C1 segment of cervical spinal cord (tissue), 14 donors: ENCODE results near the gene GSTO2.
A peak's percentile ranks its signal among the peaks of the same experiment; 100 is the strongest.

Experiments
- DNase-seq, 14 donors: peaks; one replicate each; lab custom pipeline; 2025; lab: John Stamatoyannopoulos, UW

The GSTO2 gene

DNA sequence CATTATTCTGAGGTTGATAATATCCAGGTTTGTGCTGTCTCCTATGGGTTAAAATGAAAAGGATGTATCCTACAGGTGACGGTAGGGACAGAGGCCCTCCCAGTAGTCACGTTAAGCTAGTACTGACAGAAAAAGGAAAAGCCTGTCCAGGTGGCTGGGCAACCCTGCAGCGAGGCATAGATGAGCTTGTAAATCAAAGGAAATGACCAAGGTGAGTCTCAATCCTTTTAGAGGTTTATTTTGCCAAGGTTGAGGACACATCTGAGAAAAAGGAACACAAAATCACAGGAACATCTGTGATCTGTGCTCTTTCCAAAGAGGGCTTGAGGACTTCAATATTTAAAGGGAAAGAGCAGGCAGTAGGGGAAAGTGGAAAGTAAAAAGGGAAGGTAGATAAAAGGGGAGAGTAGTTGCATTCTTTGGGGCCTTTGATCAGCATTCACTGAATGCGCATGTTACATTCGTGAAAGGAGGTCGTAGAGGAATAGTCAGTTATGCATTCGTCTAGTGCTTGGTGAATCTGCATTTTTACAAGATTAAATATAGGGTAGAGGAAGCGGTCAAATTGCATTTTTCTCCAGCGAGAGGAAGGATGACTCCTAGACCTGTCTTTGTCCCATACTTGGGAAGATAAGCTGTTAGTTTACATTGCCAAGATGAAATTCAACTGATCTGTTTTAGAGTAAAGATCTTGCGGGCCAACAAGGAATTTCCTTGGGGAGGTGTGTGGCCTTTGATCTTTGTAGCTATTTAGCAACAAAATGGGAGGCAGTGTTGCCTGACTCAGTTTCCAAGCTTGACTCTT is 15.2 kb upstream of the GSTO2 start:
- DNase-seq, result no peak

DNA sequence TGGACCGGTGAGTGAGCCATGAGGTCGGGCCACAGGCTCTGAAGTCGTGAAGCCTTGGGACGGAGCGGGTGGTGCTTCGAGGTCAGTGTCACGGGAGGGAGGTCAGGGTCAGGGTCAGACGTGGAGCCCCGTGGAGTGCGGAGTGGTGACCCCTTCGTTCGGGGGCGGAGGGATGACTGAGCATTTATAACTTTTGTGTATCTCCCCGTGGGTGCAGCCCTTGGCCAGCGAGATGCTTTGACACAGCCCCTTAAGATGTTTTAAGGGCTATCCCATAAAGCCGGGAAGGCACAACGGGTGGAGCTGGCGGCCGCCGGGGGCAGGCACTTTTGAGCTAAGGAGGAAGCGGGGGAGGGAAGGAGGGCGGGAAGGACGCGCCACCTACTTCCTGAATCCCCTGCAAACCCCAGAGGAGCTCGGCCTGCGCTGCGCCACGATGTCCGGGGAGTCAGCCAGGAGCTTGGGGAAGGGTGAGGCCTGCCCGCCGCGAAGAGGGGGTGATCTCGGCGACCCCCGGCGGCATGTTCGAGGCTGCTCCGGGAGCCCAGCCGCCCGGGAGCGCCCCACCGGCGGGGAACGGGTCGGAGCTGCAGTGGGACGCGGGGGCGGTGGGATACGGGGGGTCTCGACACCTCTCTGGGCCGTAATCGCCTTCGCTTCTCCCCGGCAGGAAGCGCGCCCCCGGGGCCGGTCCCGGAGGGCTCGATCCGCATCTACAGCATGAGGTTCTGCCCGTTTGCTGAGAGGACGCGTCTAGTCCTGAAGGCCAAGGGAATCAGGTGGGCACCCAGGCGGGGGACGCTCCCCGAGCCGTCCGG is 14.3 kb upstream of the GSTO2 start, which contains the start of gene GSTO1:
TSS of gene GSTO1 (plus strand) at position 400 of the 818 bp plus-strand sequence. CDS start at position 437, 37 bp downstream.
- DNase-seq, result peak in 12 of 14 donors; percentile 37 to 77 (median 58)

DNA sequence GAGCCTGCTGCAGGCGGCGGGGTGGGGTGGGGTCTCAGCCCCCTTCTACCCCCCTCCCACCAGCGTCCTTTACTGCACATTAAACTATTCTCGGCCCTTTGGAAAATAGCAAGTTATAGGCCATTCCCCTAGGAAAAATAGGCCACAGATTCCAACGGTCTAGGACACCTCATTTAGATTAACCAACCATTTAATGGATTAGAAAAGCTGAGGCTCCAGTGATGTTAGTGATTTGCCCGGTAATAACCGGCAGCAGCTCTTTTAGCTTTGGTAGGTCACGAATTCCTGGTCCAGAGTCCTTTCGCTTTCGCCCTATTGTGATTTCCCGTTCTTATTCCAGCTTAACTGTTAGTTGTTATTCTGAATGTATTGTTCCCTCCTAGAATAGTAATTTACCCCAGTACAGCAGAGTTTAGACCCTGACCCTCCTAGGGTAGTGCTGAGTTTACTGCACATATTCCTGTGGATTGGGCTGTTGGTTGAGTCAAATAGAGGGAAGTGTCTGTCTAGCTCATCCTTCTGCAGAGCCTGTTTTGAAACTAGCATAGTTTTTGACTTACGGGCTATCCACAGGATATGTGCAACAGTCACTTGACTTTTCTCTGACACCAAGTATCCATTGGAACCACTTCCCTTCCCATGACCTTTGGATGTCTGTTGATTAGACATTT is 13.5 kb upstream of the GSTO2 start:
- peak in 7 of 14 donors; percentile 21 to 54 (median 40) for DNase-seq

DNA sequence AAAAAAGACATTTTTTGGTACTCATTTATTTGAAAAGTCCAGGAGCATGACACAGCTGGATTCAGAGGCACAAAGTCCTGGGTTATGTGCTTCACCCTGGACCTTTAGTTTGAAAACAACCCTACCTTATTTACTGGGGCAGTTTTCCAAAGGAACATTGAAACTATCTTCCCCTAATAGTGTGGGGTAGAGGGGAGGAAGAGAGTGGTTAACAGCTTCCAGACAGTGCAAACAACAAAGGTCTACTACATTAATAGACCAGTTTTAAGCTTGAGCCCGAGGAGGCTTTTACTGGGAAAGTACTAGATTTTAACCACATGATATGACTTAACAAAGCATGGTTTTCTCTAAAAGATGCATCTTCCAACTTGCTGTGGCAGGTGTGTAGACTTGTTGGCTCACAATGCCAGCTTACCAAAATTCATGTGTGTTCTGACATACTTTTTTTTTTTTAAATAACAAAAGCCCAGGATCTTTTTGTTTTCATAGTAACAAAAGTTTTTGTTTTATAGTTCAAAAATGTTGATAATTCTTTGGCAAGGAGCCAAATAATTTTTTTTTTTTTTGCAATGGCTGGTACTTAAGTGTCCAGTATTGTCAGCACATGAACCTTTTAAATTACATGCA is 12.5 kb upstream of the GSTO2 start:
- peak in 1 of 14 donors; percentile 23 for DNase-seq

DNA sequence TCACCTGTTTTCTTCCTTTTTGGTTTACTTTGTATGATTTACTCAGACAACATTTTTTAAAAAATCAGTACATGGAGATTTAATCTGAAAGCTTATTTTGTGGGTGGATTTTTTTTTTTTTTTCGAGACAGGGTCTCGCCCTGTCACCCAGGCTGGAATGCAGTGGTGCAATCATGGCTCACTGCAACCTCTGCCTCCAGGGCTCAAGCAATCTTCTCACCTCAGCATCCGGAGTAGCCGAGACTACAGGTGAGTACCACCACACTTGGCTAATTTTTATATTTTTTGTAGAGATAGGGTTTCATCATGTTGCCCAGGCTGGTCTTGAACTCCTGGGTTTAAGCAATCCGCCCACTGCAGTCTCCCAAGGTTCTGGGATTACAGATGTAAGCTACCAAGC is 11.7 kb upstream of the GSTO2 start:
- no peak for DNase-seq

DNA sequence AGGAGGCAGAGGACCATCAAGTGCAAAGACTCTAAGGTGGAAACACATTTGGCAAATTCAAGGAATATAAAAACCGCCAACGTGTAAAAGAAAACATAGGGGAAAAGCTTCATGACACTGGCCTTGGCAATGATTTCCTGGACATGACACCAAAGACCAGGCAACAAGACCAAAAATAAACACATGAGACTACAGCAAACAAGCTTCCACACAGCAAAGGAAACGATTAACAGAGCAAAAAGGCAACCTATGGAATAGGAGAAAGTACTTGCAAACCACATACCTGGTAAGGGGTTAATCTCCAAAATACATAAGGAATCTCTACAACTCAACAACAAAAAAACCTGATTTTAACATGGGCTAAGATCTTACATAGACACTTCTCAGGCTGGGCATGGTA is 10.8 kb upstream of the GSTO2 start:
- DNase-seq, result no peak

DNA sequence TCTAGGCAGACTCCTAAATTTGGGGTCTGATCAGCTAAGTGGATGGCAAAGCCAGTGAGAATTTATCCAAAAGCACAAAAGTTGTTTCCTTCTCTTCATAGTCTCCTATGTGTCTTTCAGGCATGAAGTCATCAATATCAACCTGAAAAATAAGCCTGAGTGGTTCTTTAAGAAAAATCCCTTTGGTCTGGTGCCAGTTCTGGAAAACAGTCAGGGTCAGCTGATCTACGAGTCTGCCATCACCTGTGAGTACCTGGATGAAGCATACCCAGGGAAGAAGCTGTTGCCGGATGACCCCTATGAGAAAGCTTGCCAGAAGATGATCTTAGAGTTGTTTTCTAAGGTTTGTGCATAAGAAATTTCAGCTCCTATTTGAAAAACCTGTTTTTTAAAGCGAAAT is 9.5 kb upstream of the GSTO2 start:
- DNase-seq, result no peak

DNA sequence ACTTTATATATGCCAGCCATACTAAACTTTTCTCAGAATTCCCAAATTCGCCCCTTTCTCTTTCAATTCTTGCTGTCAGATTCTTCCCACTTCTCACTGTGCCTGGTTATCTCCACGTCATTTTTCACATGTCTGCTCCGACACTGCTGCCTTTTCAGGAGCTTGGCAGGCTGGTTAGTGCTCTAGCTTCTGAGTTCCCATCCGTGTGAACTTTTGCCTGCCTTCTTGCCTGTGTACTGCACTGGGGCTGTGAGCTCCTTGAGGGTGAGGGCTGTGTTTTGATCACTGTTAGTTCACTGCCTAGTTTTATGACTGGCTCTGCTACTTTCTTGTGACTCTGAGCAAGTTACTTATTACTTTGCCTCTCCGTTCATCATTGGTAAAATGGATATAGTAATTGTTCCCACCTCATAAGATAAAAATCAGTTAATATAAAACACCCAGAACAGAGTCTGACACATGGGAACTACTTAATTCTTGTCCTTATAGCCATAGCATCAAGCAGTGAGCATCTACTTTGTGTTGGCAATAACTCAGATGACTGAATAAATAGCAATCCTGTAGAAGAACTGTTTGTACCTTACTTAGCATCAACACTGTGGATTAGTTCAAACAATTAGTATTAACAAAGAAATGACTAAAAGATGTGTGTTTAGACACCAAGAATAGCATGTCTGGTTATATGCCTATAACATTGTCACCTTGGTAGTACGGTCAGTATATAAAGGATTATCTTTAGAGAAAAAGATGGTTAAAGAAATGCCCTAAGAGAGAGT is 8.8 kb upstream of the GSTO2 start:
- no peak for DNase-seq

DNA sequence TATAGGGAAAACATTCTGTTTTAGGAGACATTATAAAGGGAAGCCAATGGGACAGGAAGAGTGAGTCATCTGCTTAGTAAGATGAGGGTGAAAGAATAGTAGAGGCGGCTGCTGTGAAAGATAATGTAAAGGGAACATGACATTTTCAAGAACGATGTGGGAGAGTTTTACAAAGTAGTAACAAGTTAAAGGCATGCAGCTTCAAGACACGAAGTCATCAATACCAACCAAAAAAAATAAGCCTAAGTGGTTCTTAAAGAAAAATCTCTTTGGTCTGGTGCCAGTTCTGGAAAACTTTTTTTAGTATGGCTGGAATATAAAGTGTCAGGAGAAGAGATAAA is 8.2 kb upstream of the GSTO2 start:
- no peak for DNase-seq

DNA sequence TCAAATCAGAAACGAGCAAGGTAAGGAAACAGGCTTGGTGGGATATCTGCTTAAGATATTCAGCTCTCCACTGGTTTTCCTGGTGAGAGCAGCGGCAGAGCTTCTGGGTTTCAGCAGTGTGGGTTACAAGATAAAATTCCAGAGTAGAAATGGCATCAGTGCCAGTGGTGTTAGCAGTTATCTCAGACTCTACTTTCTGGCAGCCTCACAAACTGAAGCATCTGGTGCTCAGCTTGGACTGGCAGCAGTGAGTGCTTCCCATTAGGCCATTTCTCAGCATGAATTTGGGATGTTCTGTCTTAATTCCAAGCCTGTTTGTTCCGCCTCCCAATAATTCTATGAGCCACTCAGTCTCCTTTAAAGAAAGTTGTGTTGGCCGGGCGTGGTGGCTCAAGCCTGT is 6.9 kb upstream of the GSTO2 start:
- DNase-seq, result peak in 1 of 14 donors; percentile 83

DNA sequence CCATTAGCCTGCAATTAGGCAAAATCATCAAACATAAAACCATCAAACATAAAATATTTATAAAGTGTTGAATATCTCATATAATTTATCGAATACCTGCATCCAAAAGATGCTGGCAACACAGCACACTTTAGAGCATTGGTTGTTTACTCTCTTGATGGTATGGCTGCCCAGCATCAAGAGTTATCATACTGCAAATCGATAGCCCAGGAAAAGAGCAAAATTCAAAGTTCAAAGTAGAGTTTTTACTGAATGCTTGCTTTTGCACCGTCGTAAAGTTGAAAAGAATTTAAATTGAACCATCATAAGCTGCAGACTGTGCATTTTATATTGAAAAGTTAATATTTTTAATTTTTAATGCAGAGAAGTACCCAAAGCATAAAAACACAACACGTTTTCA is 4.2 kb upstream of the GSTO2 start:
- DNase-seq, result no peak

DNA sequence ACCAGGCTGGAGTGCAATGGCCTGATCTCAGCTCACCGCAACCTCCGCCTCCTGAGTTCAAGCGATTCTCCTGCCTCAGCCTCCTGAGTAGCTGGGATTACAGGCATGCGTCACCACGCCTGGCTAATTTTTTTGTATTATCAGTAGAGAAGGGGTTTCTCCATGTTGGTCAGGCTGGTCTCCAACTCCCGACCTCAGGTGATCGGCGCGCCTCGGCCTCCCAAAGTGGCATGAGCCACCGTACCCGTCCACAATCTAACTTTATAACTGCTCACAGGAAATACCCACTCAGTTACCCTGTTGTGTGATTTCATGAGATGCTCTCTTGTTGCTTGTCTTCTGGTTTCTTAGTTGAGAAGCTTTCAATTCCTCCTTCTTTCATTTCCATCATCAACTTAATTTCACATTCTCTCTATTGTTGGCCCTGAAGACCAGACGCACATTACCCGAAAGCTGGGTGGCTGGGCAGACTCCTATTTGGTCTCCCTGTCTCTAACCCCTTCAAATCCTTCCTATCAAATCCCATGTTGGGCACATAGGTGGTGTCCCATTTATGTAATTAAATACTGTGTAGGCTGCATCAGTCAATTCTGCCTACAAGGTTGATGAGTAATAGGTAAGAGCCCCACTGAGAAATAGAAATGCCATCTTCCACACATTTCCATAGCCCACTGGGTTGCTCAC is 1.1 kb upstream of the GSTO2 start:
- DNase-seq, result no peak

DNA sequence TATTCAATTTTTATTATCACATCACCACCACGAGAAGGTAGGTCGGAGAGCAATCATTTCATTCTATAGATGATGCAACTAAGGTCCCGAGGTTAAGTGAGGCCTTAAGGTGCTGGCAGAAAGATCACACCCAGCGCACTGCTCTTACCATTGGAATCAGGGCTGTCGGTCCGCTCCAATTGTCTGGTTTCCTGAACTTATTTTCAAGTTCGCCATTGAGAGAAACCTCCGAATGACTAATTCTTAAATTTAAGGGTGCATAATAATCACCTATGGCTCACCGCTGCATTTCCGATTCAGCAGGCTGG is 625 bp upstream of the GSTO2 start:
- no peak for DNase-seq

DNA sequence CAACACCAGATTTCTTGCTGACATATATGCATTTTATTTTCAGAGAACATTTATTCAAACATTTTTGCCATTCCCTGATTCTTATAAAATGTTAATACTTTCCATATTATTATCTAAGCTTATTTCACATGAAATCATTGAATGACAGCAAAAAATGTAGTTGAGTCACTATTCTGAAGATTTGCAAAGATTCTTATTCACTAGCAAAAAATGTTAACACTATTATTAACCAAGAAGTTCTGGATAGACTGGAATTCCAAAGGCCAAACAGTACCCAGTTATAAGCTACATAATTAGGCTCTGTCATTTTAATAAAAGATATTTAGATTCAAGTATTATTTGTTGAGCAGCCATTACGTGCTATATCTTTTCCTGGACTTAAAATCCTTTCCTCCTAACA is 4.3 kb downstream of the GSTO2 start:
- DNase-seq, result no peak

DNA sequence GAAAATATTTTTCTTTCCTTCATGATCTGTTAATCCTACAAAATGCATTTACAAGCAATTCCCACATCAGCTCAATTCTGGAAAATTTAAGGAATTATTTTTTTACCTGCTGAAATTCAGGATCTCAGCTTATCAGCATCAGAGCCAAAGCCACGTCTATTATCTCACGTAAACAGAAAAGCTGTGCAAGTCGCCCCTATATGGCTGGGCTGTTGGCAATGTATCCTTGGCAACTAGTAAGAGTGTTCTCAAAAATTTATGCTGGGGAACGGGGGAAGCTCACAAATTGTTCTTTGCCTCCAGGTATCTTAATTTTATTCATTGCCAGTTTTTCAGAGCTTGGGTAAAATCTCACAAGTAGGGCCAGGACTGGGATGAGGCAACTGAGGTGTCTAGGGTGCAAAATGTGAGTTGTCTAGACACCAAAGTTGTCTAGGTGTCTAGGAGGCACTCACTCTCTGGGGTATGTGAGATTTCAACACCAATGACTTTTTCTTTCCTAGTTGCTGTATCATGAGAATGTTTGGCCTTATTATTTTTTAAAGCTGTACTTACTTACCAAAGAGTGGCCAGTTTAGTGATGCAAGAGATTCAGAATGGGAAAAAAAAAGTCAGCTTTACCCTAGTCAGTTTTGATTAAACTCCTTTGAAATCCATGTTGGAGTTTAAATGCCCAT is 5.1 kb downstream of the GSTO2 start:
- DNase-seq, result no peak

DNA sequence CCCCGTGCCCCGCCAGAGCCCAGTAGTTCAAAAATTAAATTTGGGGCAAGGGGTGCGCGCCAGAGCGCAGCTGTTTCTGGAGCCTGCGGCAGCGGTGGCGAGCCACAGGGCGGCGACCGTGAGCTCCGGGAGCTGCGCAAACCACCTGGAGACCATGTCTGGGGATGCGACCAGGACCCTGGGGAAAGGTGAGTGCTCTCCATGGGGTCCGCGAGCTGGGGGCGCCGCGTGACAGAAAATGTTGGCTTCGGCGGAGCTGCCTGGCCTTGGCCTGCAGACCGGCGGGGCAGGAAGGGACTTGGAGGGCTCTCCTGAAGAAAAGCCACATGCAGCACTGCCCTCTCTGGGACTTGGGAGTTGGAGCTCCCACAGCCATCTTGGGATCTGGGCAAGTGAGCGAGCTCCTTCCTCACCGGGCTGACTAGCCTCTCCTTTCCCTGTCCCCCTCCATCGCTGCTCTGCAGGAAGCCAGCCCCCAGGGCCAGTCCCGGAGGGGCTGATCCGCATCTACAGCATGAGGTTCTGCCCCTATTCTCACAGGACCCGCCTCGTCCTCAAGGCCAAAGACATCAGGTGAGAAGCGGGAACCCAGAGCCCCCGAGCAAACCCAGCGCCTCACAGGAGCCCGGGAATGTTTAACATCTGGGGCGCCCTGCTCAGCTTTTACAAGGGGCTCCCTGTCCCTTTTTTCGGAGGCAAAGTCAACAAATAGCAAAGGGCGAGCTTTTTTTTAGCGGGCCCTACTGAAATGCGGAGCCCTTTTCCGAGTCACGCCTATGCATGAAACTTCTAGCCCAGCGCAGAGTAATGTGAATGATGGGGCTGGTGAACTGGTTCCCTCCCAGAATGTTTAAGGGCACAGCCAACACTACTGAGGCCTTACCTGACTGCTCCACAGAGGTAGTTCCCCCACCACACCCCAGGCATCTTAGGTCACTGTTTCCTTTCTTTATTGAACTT is 6.1 kb downstream of the GSTO2 start:
- peak in 7 of 14 donors; percentile 11 to 54 (median 37) for DNase-seq

DNA sequence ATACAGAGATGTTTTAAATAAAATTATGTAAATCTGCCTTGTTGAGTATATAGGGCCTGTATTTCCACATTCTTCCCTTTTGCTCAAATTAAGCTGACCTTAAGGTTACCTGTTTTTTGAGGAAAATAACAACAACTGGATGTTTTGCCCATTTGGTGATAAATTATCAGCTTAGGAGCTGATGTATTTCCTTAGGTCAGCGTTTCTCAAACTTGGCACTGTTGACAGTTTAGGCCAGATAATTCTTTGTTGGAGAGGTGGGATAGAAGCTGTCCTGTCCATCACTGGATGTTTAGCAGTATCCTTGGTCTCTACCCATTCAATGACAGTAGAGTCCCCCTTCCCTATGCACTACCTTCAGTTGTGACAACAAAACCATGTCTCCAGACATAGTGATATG is 7.2 kb downstream of the GSTO2 start:
- DNase-seq, result no peak

DNA sequence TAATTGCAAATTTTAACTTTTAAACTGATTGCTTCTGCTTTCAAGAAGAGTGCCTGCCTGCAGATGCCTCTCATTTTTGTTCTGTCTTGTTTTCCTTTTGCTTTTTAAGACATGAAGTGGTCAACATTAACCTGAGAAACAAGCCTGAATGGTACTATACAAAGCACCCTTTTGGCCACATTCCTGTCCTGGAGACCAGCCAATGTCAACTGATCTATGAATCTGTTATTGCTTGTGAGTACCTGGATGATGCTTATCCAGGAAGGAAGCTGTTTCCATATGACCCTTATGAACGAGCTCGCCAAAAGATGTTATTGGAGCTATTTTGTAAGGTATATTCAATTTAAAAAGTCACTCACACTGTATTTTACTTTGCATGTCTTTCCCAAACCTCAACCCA is 8.8 kb downstream of the GSTO2 start:
- DNase-seq, result no peak
